GM18519 (cell line): ENCODE measurements around the gene BEST2.

Experiments used
- ATAC-seq: cut with Tn5 transposase; IDR thresholded peaks from one replicate; pipeline ENCODE4 v1.9.1; 2021; ENCODE audit warnings: mild to moderate bottlenecking, moderate library complexity; ENCODE audit not compliant: unreplicated experiment, low FRiP score

BEST2 gene

DNA sequence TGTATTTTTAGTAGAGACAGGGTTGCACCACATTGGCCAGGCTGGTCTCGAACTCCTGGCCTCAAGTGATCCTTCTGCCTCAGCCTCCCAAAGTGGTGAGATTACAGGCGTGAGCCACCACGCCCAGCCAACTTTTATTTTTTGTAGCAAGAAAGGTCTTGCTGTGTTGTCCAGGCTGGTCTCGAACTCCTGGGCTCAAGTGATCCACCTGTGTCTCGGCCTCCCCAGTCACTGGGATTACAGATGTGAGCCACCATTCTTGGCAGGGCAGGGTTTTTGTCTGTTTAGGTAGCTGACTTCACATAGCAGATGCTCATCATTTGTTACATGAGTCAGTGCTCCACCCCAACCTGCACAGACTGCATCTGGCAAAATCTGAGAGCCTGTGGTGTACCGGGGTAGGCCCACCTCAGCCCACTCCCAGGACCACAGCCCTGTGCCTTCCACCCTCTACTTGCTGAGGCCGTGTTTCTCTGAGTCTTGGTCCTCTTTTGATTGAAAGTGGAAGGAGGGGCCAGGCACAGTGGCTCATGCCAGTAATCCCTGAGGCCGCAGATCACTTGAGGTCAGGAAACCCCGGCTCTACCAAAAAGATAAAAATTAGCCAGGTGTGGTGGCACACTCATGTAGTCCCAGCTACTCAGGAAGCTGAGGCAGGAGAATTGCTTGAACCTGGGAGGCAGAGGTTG lies 23.7 kb upstream of the BEST2 start:
- ATAC-seq = no peak

DNA sequence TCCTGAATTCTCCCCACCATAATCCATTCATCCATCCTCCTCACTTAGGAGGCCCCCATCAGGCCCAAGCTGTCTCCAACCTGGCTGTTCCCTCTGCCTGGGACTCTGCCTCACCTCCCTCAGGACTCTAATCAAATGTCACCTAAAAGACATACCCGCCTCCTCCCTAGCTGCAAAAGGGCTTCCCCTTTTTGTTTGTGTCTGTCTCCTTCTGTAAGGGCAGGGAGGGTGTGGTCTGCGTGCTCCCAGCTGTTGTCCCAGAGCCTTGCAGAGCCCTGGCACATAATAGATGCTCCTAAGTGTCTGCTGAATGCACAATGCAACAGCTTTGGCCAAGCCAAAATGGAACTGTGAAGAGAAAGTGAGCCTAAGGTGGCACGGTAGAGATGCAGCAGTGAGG lies 21.5 kb upstream of the BEST2 start:
- ATAC-seq = no peak

- no peak for ATAC-seq
Measured at GRCh38 chr19:12731337-12731736, 20.3 kb upstream of the BEST2 start.

DNA sequence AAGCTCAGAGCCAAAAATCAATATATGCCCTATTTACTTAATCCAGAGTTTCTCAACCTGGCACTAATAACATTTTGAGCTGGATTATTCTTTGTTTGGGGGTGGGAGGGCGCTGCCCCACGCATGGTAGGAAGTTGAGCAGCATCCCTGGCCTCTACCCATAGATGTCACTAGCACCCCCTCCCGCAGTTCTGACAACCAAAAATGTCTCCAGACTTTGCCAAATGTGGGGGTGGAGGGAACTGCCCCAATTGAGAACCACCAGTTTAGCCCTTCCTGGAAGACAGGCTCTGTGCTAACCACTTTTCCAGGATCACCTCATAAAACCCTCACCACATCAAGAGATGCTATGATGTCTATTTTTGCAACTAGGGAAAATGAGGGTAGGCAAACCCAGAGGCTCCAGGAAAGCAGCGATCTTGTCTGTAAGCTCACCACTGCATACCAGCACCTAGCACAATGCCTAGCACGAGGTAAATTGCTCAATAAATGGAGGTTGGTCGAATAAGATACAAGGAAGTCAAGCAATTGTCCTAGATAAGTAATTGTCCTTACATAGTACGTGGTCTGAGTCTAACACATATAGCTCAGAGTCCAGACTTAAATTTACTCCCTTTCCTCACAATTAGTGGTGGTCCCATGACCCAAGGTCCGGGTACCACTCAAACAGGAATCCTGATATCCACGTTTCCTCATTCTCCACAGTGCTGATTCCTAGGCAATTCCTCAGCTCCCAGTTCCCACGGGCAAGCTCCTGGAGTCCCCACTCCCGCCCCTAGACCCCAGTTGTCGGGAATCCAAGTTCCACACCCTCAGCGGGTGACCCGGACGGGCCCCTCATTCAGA lies 18.0 kb upstream of the BEST2 start:
- no peak for ATAC-seq

DNA sequence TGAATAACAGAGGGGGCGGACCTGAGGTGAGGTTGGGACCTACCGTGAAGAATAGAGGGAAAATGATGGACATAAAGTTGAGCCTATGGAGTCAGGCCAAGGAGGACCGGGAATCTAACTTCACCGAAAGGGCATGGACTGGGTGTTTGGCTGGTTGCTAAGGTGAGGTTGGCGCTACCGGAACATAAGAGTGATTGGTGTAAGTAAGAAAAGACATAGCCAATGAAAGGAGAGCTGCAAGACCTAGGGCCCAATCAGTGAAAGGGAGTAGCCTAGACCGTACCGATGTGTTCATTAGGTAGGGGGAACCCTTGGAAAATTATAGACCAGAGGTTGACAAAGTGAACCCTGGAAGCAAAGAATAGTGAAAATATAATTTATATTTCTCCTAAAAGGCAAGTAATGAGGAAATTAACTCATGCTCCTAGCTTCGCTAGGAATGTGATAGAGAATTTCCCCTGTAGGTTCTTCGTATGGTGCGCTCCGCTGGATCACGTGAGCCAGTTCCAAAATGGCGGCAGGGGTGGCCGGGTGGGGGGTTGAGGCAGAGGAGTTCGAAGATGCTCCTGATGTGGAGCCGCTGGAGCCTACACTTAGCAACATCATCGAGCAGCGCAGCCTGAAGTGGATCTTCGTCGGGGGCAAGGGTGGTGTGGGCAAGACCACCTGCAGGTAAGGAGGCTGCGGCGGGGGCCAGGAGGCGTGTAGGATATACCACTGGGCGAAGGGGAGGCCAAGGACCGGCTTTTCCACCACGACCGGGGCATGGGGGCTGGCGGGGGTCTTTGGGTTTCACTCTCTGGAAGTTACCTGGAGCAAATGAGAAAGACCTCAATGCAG lies 14.4 kb upstream of the BEST2 start, which contains the start of gene GET3:
TSS of gene GET3 (plus strand) at position 503 of the 840 bp plus-strand sequence. CDS start at position 512, 9 bp downstream.
- ATAC-seq = peak; percentile 64

- no peak for ATAC-seq
Measured at GRCh38 chr19:12737835-12738351, 13.7 kb upstream of the BEST2 start.

- ATAC-seq = no peak
Measured at GRCh38 chr19:12745166-12745897, 6.3 kb upstream of the BEST2 start.

DNA sequence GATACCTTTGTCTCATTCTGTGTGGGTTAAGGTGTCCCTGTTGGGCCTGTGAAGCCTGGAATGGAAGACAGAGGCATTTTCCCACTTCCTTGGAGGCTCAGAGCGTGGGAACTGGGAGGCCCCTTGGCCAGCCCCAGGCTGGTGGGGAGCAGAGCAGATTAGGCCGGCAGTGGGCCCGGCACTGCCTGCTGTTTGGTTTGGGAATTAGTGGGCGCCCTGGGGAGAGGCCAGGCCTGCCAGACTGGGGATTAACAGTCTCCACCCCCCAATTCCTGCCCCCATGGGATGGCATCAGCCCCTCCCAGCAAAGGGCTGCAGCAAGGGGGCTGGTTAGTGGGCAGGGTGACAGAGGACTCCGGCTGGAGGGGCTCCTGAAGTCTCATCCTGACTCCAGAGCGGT lies 3.1 kb upstream of the BEST2 start:
- ATAC-seq = no peak

DNA sequence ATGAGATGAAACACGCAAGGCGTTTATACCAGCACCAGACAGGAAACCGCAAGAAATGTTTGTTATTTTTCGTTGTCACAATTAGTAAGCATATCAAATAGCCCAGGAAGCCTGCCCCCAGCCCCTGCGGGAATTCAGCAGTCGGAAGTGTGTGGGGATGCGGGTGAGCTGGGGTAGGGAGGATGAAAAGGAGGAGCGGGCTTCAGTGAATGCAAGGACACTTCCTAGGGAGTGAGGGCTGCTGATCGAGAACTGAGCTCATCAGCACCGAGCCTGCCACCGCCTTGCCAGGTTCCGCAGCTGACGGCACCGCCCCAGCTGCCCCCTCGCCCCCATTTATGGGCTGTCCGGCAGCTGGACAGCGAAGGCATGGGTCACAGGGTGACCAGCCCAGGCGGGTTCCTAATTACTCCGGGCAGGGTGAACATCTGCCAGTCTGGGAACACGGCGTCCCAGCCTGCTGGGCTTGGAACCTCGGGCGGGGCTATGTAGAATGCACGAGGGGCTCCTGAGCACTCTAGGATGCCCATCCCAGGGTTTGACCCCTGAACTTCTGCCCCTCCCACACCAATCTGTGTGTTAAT lies 1.6 kb upstream of the BEST2 start:
- ATAC-seq = no peak

GRCh38 chr19:12750851-12751250 lies 740 bp upstream of the BEST2 start:
- no peak for ATAC-seq

DNA sequence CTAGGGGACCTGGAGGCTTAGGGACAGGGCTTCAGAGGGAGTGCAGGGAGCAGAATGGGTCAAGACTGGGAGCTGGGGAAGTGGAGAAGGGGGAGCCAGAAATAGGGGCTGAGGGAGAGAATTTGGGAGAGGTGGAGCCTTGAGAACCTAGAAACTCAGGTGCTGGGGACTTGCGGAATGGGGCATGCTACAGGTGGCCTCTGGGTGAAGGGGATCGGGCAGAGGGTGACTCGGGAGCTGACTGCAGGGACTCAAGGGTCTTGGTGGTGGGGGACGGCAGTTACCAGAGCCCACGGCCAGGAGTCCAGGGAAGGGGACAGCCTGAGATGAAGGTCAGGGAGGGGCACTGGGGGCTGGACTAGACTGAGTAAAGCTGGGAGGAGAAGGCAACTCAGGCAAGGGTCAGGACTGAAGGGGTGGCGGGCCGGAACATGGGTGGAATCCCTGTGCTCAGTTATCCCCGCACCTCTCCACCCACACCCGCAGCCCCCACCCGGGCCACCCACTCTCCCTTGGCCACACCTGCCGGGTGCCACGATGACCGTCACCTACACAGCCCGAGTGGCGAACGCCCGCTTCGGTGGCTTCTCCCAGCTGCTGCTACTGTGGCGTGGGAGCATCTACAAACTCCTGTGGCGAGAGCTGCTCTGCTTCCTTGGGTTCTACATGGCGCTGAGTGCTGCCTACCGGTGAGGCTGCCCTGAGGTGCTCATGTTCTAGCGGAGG lies 628 bp downstream of the BEST2 start:
- ATAC-seq = no peak

DNA sequence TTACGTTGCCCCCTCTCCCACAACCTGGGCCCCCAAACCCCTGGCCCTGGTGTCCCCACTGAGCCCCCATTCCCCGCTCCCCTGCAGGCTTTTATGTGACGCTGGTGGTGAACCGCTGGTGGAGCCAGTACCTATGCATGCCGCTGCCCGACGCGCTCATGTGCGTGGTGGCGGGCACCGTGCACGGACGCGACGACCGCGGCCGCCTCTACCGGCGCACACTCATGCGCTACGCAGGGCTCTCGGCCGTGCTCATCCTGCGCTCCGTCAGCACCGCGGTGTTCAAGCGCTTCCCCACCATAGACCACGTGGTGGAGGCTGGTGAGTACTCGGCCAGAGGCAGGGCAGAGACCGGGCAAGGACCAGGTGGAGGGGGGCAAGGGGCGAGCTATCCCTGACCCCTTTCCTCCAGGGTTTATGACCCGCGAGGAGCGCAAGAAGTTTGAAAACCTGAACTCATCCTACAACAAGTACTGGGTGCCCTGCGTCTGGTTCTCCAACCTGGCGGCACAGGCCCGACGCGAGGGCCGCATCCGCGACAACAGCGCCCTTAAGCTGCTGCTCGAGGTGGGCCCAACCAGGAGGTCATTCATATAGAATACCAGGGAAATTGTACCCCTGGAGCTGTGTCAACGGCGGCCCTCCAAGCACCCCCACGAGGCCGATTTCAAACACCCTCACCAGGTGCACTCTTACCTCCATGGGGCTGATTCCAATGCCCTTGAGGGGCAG lies 3.0 kb downstream of the BEST2 start:
- ATAC-seq = no peak

DNA sequence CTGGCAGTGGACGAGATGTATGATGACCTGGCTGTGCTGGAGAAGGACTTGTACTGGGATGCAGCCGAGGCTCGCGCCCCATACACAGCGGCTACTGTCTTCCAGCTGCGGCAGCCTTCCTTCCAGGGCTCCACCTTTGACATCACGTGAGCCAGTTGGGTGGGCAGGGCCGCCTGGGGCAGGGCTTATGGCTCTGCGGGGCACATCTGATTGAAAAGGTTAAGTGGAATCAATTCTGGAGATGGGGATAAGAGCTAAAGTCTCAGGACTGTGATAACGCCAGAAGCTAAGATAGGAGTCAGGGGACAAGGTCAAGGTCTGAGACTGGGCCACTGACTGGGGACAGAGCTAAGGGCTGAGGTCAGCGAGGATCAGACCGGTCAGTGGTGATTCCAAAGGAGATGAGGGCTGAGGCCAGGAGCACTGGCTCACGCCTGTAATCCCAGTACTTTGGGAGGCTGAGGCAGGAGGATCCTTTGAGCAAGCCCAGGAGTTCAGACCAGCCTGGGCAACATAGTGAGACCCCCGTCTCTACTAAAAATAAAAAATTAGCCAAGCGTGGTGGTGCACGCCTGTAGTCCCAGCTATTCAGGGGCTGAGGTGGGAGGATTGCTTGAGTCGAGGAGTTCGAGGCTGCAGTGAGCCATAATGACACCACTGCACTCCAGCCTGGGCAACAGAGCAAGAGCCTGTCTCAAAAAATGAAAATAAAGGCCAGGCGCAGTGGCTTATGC lies 4.7 kb downstream of the BEST2 start:
- no peak for ATAC-seq

- no peak for ATAC-seq
Measured at GRCh38 chr19:12757544-12758274, 6.1 kb downstream of the BEST2 start.

DNA sequence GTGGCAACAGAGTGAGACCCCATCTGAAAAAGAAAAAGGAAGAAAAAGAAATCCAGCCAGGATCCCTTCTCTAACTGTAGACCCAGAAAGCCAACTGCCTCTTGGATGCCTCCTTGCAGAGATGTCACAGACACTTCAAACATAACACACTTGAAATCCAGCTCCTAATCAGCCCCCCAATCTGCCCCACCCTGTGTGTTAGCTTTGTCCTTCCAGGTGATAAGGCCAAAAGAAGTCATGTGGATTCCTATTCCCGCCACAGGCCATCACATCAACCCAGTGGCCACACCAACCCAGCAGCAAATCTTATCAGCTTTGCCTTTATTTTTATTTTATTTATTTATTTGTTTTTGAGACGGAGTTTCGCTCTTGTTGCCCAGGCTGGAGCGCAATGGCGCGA lies 8.1 kb downstream of the BEST2 start:
- ATAC-seq = no peak

DNA sequence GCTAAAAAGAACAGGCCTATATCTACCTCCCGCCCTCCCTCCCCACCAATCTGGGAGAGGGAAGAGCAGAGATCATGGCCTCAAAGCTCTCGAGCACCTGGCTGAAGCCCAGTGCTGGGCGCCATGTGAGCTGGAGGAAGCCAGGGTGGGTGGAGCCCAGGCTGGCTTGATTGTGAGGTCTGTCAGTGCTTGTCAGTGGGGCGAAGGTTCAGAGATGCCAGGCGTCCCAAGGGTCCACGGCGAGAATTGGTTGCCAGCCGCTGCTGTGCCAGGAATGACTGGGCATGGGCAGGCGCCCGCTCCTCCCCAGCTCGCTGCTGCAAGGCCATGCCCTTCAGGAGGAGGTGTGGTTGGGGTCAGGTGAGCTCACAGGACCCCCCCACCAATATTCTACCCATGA lies 11.5 kb downstream of the BEST2 start:
- no peak for ATAC-seq

- no peak for ATAC-seq
Measured at GRCh38 chr19:12764698-12765097, 13.1 kb downstream of the BEST2 start.
